H9 (cell line): Measurements from ENCODE around the gene RALGAPA1. TPM values are rescaled to one million over a fixed set of nuclear protein-coding genes. Genes with fewer than 3 reads are reported as not detected.
"Not testable (repeated sequence)": the region's sequence is repeated elsewhere in the genome, so short reads cannot be mapped to it uniquely, and the experiment has no call there.

Source experiments
- DNase-seq: peaks from one replicate; pipeline ENCODE4 v3.0.0-alpha.2; 2017
- H2AFZ ChIP-seq: one replicate; pipeline ENCODE4 v1.6.1; 2013; ENCODE audit warnings: mild to moderate bottlenecking, low read length, control low read depth, moderate library complexity
- H2AK5ac ChIP-seq: 2 replicates; pipeline ENCODE4 v1.6.1; 2013; ENCODE audit warnings: low read length, control low read depth, mixed read lengths; ENCODE audit not compliant: insufficient read length
- H2BK120ac ChIP-seq: one replicate; pipeline ENCODE4 v1.6.1; 2013; ENCODE audit warnings: low read depth, mild to moderate bottlenecking, low read length, control low read depth, inconsistent platforms; ENCODE audit not compliant: poor library complexity, severe bottlenecking
- H2BK12ac ChIP-seq: 2 replicates; pipeline ENCODE4 v1.6.1; 2013; ENCODE audit warnings: low read length, control low read depth, mixed read lengths, low read depth; ENCODE audit not compliant: insufficient read length
- H2BK15ac ChIP-seq: 2 replicates; pipeline ENCODE4 v1.6.1; 2013; ENCODE audit warnings: low read depth, low read length, control low read depth
- H2BK20ac ChIP-seq: one replicate; pipeline ENCODE4 v1.6.1; 2013; ENCODE audit warnings: low read depth, mild to moderate bottlenecking, low read length, control low read depth, inconsistent platforms; ENCODE audit not compliant: poor library complexity, severe bottlenecking
- H2BK5ac ChIP-seq: 2 replicates; pipeline ENCODE4 v1.6.1; 2013; ENCODE audit warnings: low read length, control low read depth, mixed read lengths; ENCODE audit not compliant: insufficient read length
- H3K14ac ChIP-seq: 2 replicates; pipeline ENCODE4 v1.6.1; 2013; ENCODE audit warnings: low read length, control low read depth; ENCODE audit not compliant: insufficient read depth
- H3K18ac ChIP-seq: 2 replicates; pipeline ENCODE4 v1.6.1; 2013; ENCODE audit warnings: low read depth, mild to moderate bottlenecking, mixed read lengths, low read length, control low read depth; ENCODE audit not compliant: insufficient read length
- H3K23ac ChIP-seq: 2 replicates; pipeline ENCODE4 v1.6.1; 2013; ENCODE audit warnings: low read length, control low read depth, mixed read lengths, low read depth; ENCODE audit not compliant: insufficient read length
- H3K23me2 ChIP-seq: 2 replicates; pipeline ENCODE4 v1.6.1; 2013; ENCODE audit warnings: low read depth, mild to moderate bottlenecking, mixed read lengths, low read length, control low read depth; ENCODE audit not compliant: insufficient read length, poor library complexity, severe bottlenecking
- H3K27ac ChIP-seq: 2 replicates; pipeline ENCODE4 v1.5.1; 2013; ENCODE audit warnings: low read length, control low read depth, mixed read lengths, low read depth; ENCODE audit not compliant: insufficient read length
- H3K27me3 ChIP-seq: 2 replicates; pipeline ENCODE4 v1.6.1; 2013; ENCODE audit warnings: low read length, control low read depth, inconsistent platforms; ENCODE audit not compliant: insufficient read depth
- H3K4ac ChIP-seq: 2 replicates; pipeline ENCODE4 v1.6.1; 2013; ENCODE audit warnings: low read depth, mild to moderate bottlenecking, control low read depth, inconsistent platforms, low read length, moderate library complexity
- H3K4me1 ChIP-seq: 2 replicates; pipeline ENCODE4 v1.6.1; 2013; ENCODE audit warnings: low read length, control low read depth, inconsistent platforms; ENCODE audit not compliant: insufficient read depth
- H3K4me2 ChIP-seq: 2 replicates; pipeline ENCODE4 v1.6.1; 2013; ENCODE audit warnings: low read length, control low read depth, mixed read lengths; ENCODE audit not compliant: insufficient read length, insufficient read depth
- H3K56ac ChIP-seq: 2 replicates; pipeline ENCODE4 v1.6.1; 2013; ENCODE audit warnings: low read depth, mild to moderate bottlenecking, mixed read lengths, low read length, control low read depth; ENCODE audit not compliant: insufficient read length
- H3K79me1 ChIP-seq: 2 replicates; pipeline ENCODE4 v1.6.1; 2013; ENCODE audit warnings: low read depth, mild to moderate bottlenecking, moderate library complexity, low read length, control low read depth, inconsistent platforms; ENCODE audit not compliant: insufficient read depth, poor library complexity, severe bottlenecking
- H3K79me2 ChIP-seq: 2 replicates; pipeline ENCODE4 v1.6.1; 2013; ENCODE audit warnings: low read length, control low read depth, inconsistent platforms; ENCODE audit not compliant: insufficient read depth
- H3K9ac ChIP-seq: 2 replicates; pipeline ENCODE4 v1.6.1; 2013; ENCODE audit warnings: low read length, control low read depth, mixed read lengths; ENCODE audit not compliant: insufficient read length; ENCODE audit errors: extremely low read depth
- H3K9me3 ChIP-seq: one replicate; pipeline ENCODE4 v1.6.1; 2013; ENCODE audit warnings: low read depth, low read length, inconsistent platforms; ENCODE audit not compliant: control insufficient read depth
- H3T11ph ChIP-seq: one replicate; pipeline ENCODE4 v1.6.1; 2013; ENCODE audit warnings: mild to moderate bottlenecking, low read length, control low read depth, inconsistent platforms
- H4K20me1 ChIP-seq: one replicate; pipeline ENCODE4 v1.6.1; 2013; ENCODE audit not compliant: control insufficient read depth, insufficient read length, insufficient read depth
- H4K5ac ChIP-seq: 2 replicates; pipeline ENCODE4 v1.6.1; 2013; ENCODE audit warnings: low read depth, mild to moderate bottlenecking, mixed read lengths, low read length, control low read depth; ENCODE audit not compliant: insufficient read length
- H4K8ac ChIP-seq: replicated peaks from 2 replicates; pipeline ENCODE4 v1.6.1; 2013; ENCODE audit warnings: low read length, control low read depth, mixed read lengths, low read depth; ENCODE audit not compliant: insufficient read length
- H4K91ac ChIP-seq: 2 replicates; pipeline ENCODE4 v1.6.1; 2013; ENCODE audit warnings: low read depth, mild to moderate bottlenecking, moderate library complexity, mixed read lengths, low read length, control low read depth; ENCODE audit not compliant: insufficient read length
- H3K27ac Mint-ChIP-seq, 3 experiments: 2 replicates in 2 of 3; 3 replicates in 1 of 3; pipeline ENCODE4 v1.8.0; 2020 to 2021; ENCODE audit warnings: mixed read lengths in 3 of 3, mild to moderate bottlenecking in 1 of 3, moderate library complexity in 1 of 3
- H3K27me3 Mint-ChIP-seq: 2 replicates; pipeline ENCODE4 v1.8.0; 2021; ENCODE audit warnings: low read depth, mild to moderate bottlenecking, moderate library complexity, mixed read lengths
- H3K36me3 Mint-ChIP-seq, 3 experiments: 2 replicates in 2 of 3; 3 replicates in 1 of 3; pipeline ENCODE4 v1.8.0; 2020 to 2021; ENCODE audit warnings: low read depth in 3 of 3, mixed read lengths in 3 of 3; ENCODE audit not compliant: insufficient read depth in 1 of 3
- H3K4me1 Mint-ChIP-seq, 2 experiments: 2 replicates each; pipeline ENCODE4 v1.8.0; 2020; ENCODE audit warnings: mixed read lengths in 2 of 2
- H3K4me3 Mint-ChIP-seq, 2 experiments: 2 replicates in 1 of 2; 3 replicates in 1 of 2; pipeline ENCODE4 v1.8.0; 2020 to 2021; ENCODE audit warnings: mild to moderate bottlenecking in 2 of 2, mixed read lengths in 2 of 2, moderate library complexity in 1 of 2
- H3K9me3 Mint-ChIP-seq, 2 experiments: 2 replicates in 1 of 2; 3 replicates in 1 of 2; pipeline ENCODE4 v1.8.0; 2020; ENCODE audit warnings: mild to moderate bottlenecking in 2 of 2, mixed read lengths in 2 of 2, moderate library complexity in 1 of 2
- WGBS: extraction: QIAGEN DNeasy Blood & Tissue Kit; methylation state at CpG from one replicate; pipeline ENCODE4 v1.1.7; 2013; ENCODE audit warnings: missing lambda C conversion rate, low lambda C conversion rate, mixed read lengths; ENCODE audit not compliant: insufficient read length; ENCODE audit errors: extremely low coverage; 5-methylcytosine and 5-hydroxymethylcytosine counted together
- total RNA-seq: library from RNA; stranded (reverse); gene quantifications from 2 replicates; pipeline ENCODE4 v1.2.1, GENCODE V29; 2021
- TF ChIP-seq, protein P1 (sequence below): fragments of 200-600 bp; sonication (generic); conservative IDR thresholded peaks from 3 replicates; pipeline ENCODE4 v1.8.0; 2021; ENCODE audit warnings: antibody characterized with exemption, mild to moderate bottlenecking

Gene RALGAPA1
- total RNA-seq, 1 experiment from 2014 or later = 29.8 TPM

DNA sequence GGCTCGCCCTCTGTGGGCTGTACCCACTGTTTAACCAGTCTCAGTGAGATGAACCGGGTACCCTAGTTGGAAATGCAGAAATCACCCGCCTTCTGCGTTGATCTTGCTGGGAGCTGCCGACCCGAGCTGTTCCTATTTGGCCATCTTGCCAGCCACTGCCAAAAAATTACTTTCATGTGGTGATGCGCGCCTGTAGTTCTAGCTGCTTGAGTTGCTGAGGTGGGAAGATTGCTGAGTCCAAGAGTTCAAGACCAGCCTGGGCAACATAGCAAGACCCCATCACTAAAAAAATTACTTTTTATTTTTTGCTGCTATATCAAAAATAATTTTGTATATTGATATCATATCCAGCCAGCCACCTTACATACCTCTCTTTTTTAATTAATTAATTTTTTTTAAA is 35.4 kb upstream of the RALGAPA1 start:
- Histone ChIP-seq H2BK12ac (no peak overlapping the region), H3K4ac (no peak overlapping the region), H3K27ac (no peak overlapping the region), H3K27me3 (no peaks in the 10 kb centered on the region), H2BK120ac (no peak overlapping the region), H3K79me1 (no peaks in the 10 kb centered on the region), H3K9ac (no peak overlapping the region), H3K4me1 (no peaks in the 10 kb centered on the region), H3K14ac (no peak overlapping the region), H2AK5ac (no peak overlapping the region), H3K4me2 (no peak overlapping the region), H4K20me1 (no peaks in the 10 kb centered on the region), H2BK15ac (no peak overlapping the region), H3K23ac (no peak overlapping the region), H3T11ph (no peak overlapping the region), H3K79me2 (no peaks in the 10 kb centered on the region), H4K5ac (no peak overlapping the region), H4K91ac (no peak overlapping the region), H3K9me3 (no peaks in the 10 kb centered on the region), H2BK5ac (no peak overlapping the region), H3K56ac (no peak overlapping the region), H4K8ac (no peak overlapping the region), H3K23me2 (no peaks in the 10 kb centered on the region), H2BK20ac (no peak overlapping the region), H2AFZ (no peak overlapping the region), H3K18ac (no peak overlapping the region)
- TF ChIP-seq, protein P1, sequence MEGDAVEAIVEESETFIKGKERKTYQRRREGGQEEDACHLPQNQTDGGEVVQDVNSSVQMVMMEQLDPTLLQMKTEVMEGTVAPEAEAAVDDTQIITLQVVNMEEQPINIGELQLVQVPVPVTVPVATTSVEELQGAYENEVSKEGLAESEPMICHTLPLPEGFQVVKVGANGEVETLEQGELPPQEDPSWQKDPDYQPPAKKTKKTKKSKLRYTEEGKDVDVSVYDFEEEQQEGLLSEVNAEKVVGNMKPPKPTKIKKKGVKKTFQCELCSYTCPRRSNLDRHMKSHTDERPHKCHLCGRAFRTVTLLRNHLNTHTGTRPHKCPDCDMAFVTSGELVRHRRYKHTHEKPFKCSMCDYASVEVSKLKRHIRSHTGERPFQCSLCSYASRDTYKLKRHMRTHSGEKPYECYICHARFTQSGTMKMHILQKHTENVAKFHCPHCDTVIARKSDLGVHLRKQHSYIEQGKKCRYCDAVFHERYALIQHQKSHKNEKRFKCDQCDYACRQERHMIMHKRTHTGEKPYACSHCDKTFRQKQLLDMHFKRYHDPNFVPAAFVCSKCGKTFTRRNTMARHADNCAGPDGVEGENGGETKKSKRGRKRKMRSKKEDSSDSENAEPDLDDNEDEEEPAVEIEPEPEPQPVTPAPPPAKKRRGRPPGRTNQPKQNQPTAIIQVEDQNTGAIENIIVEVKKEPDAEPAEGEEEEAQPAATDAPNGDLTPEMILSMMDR = no peak
- H3K4me3 Mint-ChIP-seq = no peak overlapping the region
- DNase-seq = no peak
- no peaks in the 10 kb centered on the region for H3K27me3 Mint-ChIP-seq
- no peaks in the 10 kb centered on the region for H3K4me1 Mint-ChIP-seq
- no CpG with 5 or more reads among the region's 8 CpGs for WGBS
- peaks cover 27 to 30% of the 10 kb centered on the region in 2 experiments for H3K9me3 Mint-ChIP-seq
- H3K36me3 Mint-ChIP-seq = peaks cover 41 to 68% (median 65%) of the 10 kb centered on the region in 3 experiments
- no peak overlapping the region for H3K27ac Mint-ChIP-seq

DNA sequence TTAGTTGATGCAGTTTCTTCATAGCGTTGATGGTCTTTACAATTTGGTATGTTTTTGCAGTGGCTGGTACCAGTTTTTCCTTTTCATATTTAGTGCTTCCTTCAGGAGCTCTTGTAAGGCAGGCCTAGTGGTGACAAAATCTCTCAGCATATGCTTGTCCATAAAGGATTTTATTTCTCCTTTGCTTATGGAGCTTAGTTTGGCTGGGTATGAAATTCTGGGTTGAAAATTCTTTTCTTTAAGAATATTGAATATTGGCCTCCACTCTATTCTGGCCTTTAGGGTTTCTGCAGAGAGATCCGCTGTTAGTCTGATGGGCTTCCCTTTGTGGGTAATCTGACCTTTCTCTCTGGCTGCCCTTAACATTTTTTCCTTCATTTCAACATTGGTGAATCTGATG is 33.1 kb upstream of the RALGAPA1 start:
- H2BK120ac ChIP-seq, DNase-seq, H4K20me1 ChIP-seq, H3K9ac ChIP-seq, H4K5ac ChIP-seq, H3K27me3 Mint-ChIP-seq, H3K4me1 ChIP-seq, H2BK20ac ChIP-seq, H3K79me1 ChIP-seq, H3K18ac ChIP-seq, H3K4me1 Mint-ChIP-seq, H3K27ac Mint-ChIP-seq, H3K4me2 ChIP-seq, H3K23ac ChIP-seq, H3K4ac ChIP-seq, H3K27me3 ChIP-seq, H3K56ac ChIP-seq, H2BK5ac ChIP-seq, H3K4me3 Mint-ChIP-seq, H3K23me2 ChIP-seq, H2AK5ac ChIP-seq, H3K79me2 ChIP-seq, H2AFZ ChIP-seq, H3K14ac ChIP-seq, H3K9me3 ChIP-seq, H4K91ac ChIP-seq, H2BK12ac ChIP-seq, H4K8ac ChIP-seq, H3T11ph ChIP-seq, H3K27ac ChIP-seq, H2BK15ac ChIP-seq: not testable (repeated sequence)
- Mint-ChIP-seq H3K9me3 (peaks cover 33 to 35% of the 10 kb centered on the region in 2 experiments), H3K36me3 (peaks cover 59 to 85% (median 81%) of the 10 kb centered on the region in 3 experiments)
- no CpG with 5 or more reads among the region's 2 CpGs for WGBS
